ENCODE results near the gene RRAGC.
A peak's percentile ranks its signal among the peaks of the same experiment; 100 is the strongest.

Gene RRAGC, protein sequence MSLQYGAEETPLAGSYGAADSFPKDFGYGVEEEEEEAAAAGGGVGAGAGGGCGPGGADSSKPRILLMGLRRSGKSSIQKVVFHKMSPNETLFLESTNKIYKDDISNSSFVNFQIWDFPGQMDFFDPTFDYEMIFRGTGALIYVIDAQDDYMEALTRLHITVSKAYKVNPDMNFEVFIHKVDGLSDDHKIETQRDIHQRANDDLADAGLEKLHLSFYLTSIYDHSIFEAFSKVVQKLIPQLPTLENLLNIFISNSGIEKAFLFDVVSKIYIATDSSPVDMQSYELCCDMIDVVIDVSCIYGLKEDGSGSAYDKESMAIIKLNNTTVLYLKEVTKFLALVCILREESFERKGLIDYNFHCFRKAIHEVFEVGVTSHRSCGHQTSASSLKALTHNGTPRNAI

DNA sequence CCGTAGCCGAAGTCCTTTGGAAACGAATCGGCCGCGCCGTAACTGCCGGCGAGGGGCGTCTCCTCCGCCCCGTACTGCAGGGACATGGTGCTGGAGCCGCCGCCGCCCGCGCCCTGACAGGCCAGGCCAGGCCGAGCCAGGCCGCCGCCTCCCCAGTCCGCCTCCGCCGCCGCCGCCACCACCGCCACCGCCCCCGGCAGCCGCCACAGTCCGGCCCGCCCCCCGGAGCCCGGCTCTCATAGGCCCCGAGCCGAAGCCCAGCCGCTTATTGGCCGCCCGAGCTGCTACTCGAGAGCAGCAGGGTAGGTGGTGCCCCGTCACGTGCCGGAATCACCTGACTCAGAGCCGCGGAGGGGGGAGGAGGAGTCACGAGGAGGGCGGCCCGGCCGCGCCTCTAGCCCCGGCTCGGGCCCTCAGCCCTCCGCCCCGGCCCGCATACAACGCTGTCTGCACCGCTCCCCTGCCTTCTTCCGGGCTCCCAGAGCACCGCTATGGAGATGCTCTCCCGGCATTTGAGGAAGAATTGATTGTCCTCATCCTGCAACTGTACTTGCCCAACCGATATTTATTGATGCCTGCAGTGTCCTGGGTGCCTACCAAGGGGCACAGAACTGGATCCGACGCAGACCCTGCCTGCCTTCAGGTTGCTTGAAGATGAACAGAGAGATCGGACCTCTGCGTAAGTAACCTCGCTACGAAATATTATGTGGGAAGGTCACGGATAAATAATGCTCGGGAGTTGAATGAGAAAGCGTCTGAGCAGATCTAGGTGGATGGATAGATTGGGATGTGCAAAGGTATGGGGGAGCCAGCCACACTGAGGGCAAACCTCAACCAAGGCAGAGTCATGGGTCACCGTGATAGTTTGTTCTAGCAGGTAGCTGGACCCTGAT, at the start of gene RRAGC:
Gene RRAGC (minus strand): TSS at position 212 of the 893 bp plus-strand sequence. CDS start 126 bp downstream, at position 86.
- peak; percentile 98 for DNase-seq
- peak; percentile 99 for ATAC-seq

DNA sequence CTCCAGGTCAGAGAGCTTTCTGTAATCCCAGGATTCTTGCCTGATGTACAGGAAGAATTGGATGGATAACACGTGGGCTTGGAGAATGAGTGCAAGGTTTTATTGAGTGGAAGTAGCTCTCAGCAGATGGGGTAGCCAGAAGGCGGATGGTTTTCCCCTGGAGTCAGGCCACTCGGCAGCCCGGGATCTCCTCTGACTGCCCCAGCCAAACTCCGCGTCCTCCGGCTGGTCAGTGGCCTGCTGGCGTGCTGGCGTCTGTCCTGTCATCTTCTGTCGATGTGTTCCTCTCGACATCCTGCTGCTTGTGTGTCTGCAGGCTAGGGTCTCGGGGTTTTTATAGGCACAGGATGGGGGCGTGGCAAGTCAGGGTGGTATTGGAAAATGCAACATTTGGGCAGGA, 49.2 kb upstream of the RRAGC start:
- ATAC-seq, result no peak

DNA sequence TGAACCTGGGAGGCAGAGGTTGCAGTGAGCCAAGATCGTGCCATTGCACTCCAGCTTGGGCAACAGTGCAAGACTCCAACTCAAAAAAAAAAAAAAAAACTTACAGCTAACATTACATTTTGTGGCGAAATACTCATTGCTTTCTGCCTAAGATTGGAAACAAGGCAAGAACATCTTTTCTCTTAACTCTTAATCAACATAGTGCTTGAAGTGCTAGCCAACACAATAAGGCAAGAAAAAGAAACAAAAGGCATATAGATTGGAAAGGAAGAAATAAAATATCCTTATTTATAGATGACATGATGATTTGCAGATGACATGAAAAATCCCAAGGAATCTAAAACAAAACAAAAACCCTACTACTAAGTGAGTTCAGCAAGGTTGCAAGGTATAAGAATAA, 46.4 kb upstream of the RRAGC start:
- ATAC-seq, result no peak

More for the DNA sequence above, 49.2 kb upstream of the RRAGC start:
- DNase-seq, result no peak

DNA sequence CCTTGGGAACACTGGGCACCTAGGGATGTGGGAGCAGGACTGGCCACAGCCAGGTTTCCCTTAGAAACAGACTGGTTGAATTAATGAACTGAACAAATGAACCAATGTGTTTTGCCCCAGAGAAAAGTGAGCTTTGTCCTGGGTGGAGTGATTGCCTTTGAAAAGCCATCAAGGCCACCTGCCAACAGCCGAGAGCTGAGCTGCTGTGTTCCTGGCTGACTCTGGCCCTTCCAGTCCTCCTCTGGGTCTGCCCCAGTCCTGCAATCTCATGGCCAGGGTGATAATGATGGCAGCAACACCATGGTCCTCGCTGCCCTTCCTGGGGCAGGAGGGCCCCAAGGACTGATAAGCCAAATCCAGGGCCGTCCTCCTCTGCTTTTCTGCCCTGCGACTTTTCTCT, 40.0 kb upstream of the RRAGC start:
- ATAC-seq (no peak), DNase-seq (no peak)

More for the DNA sequence above, 46.4 kb upstream of the RRAGC start:
- DNase-seq, result no peak

DNA sequence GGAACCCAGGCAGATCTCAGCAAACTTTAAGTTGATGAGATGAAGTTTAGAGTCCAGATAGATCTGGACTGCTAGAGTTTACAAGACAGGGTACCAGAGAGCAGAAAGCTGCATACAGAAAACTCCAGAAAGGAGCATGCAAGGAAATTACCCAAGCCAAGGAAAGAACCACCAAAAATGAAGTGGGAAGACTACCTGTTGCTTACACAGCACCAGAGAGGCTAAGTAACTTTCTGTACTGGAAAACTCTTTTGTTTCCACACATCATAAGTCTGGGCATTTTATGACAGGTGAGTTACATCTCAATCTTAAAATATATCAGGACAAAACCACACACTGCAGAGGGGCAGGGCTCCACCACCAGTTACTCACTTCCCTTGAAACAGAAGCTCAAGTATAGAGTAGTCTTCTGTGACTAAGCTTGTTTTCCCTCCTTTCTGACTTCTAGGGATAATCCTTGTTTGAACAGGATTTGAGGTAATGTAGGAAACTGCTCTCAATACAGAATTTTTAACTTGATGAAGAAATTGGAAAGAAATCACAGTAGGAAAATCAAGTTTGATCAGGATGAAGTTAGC, 39.2 kb upstream of the RRAGC start:
- DNase-seq (no peak), ATAC-seq (no peak)

DNA sequence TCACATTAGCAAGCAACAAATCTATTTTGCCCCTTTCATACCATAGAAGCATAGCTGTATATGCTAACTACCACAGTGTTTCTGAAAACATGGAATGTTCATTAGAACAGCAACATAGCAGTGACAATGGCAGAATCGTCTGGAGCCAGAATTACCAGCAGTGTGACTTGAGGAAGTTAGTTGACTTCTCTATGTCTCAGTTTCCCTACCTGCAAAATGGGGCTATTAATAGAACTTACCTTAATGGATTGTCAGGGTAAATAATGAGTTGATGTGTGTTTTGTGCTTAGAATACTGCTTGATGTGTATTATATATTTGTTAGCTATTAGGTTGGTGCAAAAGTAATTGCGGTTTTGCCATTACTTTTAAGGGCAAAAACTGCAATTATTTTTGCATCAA, 36.6 kb upstream of the RRAGC start:
- ATAC-seq (no peak), DNase-seq (no peak)

DNA sequence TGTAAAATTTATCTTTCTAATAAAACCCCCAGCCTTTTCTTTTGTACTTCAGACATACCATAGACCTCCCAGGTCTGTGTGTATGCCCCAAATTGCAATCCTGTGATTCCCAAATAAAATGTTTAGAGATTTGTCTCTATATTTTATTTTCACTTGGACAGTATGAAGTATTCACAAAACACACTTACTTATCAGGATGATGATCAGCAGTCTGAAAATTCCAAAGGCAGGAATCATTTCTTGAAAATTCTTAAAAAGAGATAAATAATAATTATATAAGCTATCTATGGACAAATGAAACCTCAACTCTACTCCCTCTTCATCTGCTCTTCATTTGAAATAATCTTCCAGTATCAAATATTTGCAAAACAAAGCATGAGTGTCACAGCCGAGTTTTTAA, 33.4 kb upstream of the RRAGC start:
- no peak for DNase-seq
- ATAC-seq, result no peak

DNA sequence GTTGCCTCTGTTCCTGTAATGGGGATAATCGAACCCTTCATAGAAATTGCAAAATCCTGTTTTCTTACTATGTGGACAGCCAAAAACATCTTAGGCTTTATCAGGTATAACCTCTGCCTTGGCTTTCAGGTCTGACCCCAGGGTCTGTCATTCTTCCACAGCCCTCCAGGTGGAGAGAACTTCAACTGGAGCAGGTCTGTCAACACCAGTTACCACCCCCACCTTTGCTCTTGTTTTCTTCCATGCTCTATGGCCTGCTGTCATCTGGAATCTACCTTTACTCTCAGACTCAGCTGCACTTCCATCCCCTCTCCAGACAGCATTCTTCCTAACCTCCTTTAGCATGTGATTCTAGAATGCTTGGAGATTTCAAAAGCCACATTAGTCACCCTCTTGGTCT, 32.2 kb upstream of the RRAGC start:
- no peak for DNase-seq
- ATAC-seq, result no peak

DNA sequence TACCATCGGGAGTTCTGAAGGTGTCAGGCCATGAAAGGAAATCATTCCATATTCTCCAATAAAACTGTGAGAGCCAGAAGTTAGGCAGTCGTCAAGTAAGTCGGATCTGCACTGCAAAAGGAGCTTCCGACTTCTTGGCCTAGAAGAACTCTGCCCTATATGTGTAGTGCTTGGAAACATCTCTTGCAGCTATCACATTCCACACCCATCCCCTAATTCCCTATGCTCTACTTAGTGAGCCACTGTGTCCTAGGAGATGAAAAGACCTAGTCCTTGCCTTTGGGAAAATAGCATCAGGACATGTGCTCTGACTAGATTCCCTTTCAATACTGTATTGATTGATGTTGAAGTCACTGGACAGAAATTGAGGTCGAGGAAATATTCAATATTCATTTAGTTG, 30.0 kb upstream of the RRAGC start:
- ATAC-seq, result no peak
- DNase-seq, result no peak

DNA sequence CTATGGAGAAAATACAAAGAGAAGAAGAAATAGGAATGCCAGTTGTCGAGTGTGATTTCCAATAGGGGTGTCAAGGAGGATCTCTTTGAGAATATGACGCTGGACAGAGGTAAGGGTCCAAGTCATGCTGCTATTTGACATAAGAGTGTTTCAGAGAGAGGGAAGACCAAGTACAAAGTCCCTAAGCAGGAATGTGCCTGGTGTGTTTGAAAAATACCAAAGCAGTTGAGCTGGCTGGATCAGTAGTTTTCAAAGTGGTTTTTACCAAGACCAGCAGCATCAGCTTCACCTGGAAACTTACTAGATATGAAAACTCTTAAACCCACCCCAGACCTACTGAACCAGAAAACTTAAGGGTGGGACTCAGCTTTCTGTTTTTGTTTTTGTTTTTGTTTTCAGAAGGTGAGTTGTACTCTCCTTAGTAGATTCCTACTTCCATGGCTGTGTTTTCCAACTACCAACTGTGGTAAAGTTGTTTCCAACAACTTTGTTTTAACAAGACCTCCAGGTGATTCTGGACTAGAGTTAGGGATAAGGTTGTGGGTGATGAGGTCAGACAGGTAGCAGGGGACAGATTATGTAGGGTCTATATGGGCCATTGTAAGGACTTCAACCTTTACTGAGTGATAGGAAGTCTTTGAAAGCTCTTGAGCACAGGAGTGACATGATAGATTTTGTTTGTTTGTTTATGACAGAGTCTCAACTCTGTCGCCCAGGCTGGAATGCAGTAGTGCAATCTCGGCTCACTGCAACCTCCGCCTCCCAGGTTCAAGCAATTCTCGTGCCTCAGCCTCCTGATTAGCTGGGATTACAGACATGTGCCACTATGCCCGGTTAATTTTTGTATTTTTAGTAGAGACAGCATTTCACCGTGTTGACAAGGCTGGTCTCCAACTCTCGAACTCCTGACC, 29.1 kb upstream of the RRAGC start:
- ATAC-seq, result no peak
- DNase-seq, result no peak

DNA sequence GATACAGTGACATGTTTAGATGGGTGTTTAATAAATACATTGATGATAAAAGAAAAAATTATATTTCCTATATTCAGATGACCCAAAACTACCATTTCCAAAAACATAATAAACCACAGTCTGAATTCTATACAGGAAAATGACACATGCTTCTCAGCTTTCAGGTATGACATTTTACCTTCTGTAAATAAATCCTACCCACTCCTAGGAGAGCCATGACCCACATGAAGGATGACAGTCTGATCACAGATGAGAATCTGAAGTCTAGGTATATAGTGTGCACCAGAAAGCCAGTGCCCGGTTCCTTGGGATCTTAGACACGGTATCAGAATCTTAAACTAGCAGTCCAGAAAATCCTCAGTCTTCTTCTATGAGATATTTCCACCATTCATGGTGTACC, 25.5 kb upstream of the RRAGC start:
- ATAC-seq (no peak), DNase-seq (no peak)

DNA sequence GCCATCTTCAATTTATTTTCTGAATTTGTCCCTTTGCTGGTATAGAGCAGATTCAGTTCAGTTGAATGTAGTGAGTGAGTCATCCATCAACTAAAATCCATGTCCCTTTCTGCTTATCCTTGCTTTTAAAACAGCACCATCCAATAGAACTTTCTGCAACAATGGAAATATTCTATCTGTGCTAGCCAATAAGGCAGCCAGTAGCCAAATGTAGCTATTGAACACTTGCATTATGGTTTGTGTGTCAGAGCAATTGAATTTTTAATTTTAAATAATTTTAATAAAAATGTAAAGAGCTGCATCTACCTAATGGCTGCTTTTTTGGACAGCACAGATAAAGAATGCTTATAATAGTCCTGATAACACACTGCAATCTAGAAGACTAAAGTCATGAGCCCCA, 21.9 kb upstream of the RRAGC start, which contains the start of gene GJA9:
Gene GJA9 (minus strand): TSS at position 101 of the 400 bp plus-strand sequence. CDS start 5,489 bp downstream, outside the sequence.
- no peak for DNase-seq
- no peak for ATAC-seq

DNA sequence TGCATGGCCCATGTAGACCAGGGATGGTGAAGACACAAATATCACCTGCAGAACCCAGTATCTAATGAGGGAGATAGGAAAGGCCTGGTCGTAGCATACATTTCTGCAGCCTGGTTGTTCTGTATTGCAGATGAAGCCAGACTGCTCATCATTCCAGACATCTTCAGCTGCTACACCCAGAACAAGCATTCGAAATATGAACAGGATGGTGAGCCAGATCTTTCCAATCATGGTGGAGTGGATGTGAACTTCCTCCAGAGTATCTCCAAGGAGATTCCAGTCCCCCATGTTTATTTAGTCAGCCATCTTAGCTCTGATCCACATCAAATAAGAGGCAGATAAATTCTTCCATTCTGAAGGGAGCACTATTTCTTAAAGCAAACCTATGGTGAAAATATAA, 16.2 kb upstream of the RRAGC start:
- DNase-seq (no peak), ATAC-seq (no peak)

DNA sequence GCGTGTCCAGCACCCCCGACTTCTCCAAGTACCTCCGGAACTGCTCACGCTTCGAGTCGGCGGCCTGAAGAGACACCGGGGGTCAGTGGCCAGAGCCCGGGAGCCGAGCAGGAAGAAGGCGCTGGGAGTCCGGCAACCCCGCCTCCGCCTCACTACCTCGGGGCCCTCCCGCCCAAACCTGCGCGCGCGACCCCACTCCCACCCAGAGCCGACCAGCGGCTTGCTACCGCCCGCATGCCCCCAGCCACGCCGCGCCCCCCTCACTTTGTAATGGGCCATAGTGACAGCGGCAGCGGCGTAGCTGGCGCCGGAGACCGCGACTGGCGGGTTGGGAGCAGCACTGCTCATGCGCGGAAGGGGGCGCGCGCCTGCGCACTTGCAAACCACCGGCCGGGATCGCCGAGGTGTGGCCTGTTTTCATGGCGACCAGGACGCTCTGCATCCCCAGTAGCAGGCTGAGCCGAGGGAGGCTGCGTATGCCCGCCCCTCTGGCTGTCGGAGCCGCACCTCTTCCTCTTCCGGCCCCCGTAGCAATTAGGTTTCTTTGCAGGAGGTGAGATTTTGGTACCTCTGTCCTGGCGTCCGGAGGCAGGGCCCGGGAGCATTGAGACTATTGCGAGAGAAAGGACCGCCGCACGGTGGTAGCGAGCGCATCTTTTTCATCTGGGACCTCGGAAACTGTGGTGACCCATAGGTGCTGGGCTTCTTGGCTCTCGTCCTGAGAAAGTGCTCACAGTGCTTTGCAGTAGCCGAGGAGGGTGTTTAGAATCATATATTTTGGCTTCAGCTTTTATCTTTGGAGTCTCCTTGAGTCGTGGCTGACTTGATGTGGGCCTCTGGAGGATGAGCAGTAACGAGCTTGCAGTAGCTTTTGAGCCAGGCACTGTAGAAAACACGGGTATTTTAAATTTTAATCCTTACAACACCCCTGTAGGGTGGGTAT, 13.7 kb upstream of the RRAGC start, which contains the start of gene MYCBP:
Gene MYCBP (minus strand): TSS at position 322 of the 943 bp plus-strand sequence. CDS start 43 bp downstream, at position 279.
- peak; percentile 100 for ATAC-seq
- peak; percentile 96 for DNase-seq

DNA sequence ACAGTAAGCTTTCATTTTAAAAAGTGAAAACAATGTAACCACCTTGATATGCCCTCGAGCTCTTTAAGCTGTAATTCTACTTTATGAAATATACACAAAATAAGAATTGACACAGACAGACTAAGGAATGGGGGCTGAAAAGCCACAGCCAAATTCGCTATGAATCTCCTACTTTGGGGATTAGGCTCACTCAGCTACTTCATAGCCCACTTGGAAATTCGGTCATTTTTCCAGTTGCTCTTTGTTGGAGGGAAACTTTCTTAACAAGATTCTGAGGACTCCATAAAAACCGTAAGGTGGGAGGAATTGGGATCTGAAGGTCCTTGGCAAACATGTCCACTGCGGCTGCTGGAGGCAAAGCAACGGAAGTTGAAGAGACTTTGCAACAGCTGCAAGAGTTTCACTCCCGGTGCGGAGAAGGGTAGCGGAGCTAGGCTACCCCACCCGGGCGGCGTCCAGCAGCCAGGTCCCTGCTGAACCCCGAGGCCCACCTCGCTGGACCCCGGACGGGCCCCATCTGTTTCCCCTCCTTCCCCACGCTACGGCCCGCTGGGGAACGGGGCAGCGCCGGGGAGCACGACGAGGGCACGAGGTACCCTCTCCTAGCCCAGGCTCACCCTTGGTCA, 12.9 kb upstream of the RRAGC start:
- no peak for DNase-seq
- peak; percentile 9 for ATAC-seq

DNA sequence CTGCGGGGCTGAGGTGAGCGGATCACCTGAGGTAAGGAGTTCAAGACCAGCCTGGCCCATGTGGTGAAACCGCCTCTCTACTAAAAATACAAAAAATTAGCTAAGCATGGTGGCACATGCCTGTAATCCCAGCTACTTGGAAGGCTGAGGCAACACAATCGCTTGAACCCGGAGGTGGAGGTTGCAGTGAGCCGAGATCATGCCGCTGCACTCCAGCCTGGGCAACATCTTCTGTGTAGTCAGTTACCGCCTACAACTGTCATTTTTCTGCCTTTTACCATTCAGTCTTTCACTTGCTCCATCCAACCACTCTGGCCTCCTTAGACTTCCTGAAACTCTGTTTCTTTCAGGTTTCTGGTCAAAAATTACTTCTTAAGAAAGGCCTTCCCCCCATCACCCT, 11.4 kb upstream of the RRAGC start:
- no peak for DNase-seq
- ATAC-seq, result no peak

DNA sequence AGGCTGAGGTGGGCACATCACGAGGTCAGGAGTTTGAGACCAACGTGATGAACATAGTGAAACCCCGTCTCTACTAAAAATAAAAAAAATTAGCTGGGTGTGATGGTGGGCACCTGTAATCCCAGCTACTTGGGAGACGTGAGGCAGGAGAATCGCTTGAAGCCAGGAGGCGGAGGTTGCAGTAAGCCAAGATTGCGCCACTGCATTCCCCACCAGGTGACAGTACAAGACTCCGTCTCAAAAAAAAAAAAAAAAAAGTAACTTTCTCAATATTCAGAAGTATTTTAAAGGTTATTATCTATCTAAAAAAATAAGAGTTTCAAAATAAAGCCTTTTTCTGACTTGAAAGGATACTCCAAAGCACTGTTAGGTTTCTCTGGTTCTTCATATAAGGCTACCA, 7.6 kb upstream of the RRAGC start:
- ATAC-seq (no peak), DNase-seq (no peak)

DNA sequence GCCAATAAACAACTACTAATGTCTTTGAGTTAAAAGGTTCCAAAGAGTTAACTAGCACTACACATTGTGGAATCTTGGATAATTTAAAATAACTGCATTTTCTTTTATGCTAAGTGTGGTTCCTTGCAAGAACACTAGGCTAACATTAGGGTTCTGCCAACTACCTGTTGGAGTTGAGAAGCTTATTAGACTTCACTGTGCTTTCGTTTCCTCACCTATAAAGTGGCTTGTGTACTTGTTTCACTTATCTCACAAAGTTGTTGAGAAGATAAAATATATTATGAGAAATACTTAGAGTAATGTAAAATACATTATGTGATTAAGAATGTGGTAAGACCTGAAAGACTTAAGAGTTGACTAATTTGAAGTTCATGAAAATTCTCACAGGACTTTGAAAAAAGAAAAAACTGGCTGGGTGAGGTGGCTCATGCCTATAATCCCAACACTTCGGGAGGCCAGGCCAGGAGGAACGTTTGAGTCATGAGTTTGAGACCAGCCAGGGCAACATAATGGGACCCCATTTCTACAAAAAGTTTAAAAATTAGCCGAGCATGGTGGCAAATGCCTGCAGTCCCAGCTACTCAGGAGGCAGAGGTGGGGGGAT, 5.6 kb upstream of the RRAGC start:
- ATAC-seq, result no peak
- DNase-seq, result no peak

DNA sequence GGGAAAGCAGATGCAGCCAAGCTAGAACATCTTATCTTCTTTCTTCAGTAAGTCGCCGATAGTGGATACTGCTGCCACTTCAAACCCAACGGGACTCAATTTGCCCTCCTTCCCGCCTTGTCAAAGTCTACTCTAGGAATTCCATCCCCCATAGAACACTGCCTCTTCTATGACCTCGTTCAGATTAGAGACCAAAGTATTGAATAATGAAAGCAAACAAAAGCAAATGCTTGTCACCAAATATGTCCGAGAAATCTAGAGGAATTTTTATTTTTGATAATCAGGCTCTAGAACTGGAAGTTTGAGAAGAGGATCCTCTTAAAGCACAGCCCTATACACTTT, 853 bp upstream of the RRAGC start:
- ATAC-seq, result no peak
- DNase-seq, result no peak
